Erythroblast (primary cell): Measurements from ENCODE around the gene MAPK1IP1L.

Experiments used
- GATA1 ChIP-seq: IDR thresholded peaks from 2 replicates; pipeline ENCODE4 v1.6.1; 2011; ENCODE audit warnings: low read depth, mild to moderate bottlenecking, control low read depth, low read length, moderate library complexity
- POLR2A ChIP-seq: IDR thresholded peaks from 2 replicates; pipeline ENCODE4 v1.6.1; 2011; ENCODE audit warnings: mild to moderate bottlenecking, low read length

DNA sequence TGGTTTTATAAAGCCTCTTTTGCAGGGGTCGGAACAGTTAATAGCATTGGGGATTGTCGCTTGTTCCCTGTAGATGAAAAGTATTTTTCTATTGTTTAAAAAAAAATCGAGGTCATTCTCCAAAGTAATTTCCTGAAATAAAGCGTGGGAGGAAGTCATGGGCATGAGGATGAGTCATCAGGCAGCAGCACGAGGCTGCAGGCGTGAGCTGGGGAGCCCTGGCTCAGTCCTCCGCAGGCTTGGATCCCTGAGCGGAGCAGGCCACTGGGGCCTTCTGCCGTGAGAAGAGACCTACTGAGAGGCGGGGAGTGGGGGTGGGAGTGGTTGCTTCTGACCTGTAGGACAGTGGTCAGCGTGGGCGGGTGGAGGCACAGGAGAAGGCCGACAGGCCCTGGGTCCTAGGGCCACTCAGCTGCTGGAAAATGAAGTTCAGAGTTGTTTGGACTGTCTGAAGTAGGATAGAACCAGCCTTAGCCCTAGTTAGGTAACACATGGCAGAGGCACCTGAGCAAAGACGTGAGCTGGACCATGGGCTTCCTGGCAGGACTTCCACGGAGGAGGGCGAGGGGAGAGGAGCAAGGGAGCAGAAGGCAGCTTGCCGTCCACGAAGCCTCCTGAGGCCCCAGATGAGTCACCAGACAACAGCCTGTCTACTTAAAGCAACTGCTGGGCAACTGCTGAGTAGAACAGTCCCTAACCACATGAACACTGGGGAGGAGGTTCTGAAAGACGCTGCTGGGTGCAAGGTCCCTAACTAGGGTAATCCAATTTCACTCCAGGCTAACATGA lies 56.5 kb downstream of the MAPK1IP1L start:
- TF ChIP-seq POLR2A (peak; percentile 48), GATA1 (no peak)
